Fibroblast of skin of left biceps (primary cell): ENCODE measurements around the gene CDO1.

Source experiments
- DNase-seq, 2 experiments: peaks; one replicate each; pipeline ENCODE4 v3.0.0-alpha.2; 2013; ENCODE audit warnings: low read depth in 2 of 2

CDO1 gene

DNA sequence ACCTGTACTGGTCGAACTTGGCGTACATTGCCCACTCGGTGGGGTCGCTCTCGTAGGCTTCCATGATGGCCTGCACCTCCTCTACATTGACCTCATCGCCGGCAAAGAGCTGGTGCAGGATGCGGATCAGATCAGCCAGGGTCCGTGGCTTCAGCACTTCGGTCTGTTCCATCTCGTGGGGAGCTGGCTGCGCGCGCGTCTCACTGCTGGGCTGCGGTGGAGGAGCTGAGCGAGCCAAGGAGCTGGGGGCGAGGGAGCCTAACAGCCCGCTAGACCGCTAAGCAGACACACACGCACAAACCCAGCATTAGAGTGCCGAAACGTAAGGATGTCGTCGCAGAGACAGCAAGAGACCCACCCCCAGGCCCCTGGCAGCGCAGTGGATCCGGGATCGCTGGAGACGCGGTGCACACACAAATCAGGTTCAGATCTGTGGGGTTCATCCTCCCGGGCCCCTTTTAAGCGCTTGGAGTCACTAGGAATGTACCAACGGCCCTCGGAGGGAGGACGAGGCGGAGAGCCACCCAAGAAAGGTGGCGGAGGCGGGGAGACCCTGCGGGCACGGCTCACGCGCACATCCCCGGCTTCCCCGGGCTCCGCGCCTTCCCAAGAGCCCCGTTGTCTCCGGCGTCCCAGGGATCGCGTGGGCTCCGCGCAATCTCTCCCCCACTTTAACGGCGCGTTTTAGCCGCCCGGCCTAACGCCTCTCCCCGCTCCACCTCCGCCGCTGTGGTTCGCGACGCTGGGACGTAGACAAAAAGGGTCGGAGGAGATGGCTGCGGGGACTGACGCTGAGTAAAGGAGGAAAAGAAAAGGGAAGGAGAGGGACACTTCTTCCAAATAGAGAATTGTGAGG is at the start of gene CDO1:
CDO1 (minus strand) TSS at position 434 of the 856 bp plus-strand sequence; CDS start at position 172, 262 bp downstream.
- peak; percentile 31 to 49 for DNase-seq

DNA sequence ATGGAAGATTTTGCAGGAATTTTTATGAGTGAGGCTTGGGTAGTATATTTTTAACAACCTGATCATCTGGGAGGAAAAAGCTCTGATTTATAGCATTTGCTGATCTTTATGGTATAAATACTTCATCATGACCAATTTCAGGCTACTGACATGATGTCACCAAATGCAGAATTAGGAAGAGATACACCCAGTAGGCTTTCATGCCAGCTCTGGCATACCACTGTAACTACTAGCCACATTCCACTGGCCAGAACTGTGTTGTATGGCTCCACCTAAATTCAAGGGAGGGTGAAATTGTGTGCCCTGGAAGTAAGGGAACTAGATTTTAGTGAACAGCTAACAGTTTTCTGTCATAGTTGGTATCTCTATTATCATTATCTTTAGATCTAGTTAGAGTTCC is 42.9 kb upstream of the CDO1 start:
- DNase-seq = no peak

DNA sequence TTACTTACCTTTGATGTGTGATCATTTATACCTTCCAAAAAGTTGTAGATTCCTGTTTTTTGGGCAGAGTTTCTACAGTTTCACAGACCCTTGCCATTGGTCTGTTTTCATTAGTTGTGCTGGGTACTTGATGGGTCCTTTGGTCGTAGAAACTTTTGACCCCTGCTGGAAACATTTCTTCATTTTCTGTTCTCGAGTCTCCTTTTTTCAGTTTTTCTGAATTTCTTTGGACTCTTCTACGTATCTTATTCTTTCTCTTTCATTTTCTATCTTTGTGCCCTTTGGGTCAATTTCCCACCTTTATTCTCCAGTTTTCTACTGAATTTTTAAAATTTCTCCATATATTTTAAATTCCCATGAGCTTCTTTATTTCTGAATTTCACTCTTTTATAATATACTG is 41.9 kb upstream of the CDO1 start:
- no peak for DNase-seq

GRCh38 chr5:115857626-115858349 is 41.3 kb upstream of the CDO1 start:
- no peak for DNase-seq

GRCh38 chr5:115857057-115857479 is 40.6 kb upstream of the CDO1 start:
- DNase-seq = no peak

- DNase-seq = no peak
These were observed 39.5 kb upstream of the CDO1 start for GRCh38 chr5:115855959-115856358.

GRCh38 chr5:115854139-115854538 is 37.7 kb upstream of the CDO1 start:
- DNase-seq = no peak

DNA sequence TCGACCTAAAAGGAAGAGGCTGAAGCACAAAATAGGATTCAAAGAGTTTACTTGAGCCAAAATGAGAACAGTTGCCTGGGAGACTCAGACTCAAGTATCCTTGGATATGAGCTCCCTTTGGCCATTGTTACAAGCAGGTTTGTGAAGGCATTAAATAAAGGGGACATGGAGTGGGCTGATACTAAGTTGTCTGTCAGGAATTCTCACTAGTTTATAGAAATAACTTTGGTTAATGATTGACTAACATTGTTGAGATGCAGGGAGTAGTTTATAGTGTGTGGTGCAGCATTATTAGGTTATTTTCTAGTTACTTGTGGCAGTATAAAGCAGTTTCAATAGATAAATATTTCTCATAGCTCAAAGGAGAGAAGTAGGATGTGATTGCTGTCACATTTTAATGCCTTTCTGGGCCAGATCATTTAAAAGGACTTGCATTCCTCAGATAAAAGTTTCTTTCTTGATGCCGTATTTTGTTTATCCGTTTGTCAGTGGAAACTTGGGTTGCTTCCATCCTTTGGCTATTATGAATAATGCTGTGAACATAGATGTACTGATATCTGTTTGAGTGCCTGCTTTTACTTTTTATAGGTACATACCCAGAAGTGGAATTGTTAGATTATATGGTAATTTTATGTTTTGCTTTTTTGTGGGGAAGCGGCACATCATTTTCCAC is 34.4 kb upstream of the CDO1 start:
- DNase-seq = no peak

DNA sequence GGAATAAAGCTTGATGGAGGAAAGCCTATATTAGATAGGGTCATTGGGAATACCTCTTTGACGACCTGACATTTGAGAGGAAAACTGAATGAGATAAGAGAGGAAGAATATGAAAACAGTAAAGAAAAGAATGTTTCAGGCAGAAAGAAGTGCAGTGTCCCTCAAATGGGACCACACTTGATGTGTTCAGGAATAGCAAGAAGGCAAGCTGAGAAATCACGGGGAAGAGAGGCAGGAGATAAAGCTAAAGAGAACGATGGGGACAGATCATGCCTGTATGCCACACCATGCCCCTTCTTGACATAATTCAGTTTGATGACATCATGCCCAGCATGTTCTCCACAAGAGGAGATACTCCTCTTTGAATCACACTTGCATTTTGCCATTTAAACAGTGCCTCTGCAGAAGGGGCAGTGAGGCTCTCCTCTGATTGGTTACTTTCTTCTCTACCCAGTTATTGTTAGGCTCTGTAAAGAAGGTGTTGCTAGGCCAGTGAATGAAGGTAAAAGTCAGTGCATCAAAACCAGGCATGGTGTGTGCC is 32.9 kb upstream of the CDO1 start:
- no peak for DNase-seq

- DNase-seq = no peak
These were observed 30.8 kb upstream of the CDO1 start for GRCh38 chr5:115847290-115847689.

DNA sequence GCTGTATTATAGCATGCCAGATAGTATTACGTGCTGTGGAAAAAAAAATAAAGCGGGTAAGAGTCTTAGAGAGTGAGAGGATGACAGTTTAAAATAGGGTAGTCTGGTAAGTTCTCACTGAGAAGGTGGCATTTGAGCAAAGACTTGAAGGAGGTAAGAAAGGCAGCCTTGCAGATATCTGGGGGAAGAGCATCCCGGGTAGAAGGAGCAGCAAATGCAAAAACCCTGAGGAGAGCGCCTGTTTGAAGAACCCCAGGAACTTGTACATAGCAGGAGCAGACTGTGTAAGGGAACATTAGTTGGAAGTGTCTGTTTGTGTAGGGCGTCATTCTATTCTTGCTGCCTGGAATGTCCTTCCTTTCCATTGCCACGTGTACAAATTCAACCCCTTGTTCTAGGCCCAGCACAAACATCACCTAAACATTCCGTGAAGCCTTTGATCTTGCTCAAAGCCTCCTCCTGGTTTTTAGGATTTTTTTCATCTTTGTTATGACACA is 27.9 kb upstream of the CDO1 start:
- DNase-seq = no peak

- no peak for DNase-seq
These were observed 27.1 kb upstream of the CDO1 start for GRCh38 chr5:115843444-115844130.

DNA sequence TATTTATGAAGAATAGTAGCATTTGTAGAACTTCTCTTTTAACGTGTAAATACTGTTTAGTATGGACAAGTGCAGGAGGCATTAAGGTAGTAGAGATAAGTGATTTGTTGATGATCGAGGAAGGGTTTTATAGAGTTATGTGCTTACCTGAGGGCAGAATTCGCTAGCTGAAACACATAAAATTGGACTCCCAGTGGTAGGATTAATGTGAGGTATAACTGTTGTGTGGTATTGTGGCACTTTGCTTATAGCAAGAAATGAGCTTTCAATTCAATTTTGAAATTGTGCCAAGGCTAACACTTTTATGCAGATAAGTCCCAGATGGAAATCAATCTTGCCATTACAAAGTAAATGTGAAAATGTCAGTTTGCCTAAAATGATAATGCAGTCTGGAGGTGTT is 26.5 kb upstream of the CDO1 start:
- no peak for DNase-seq

DNA sequence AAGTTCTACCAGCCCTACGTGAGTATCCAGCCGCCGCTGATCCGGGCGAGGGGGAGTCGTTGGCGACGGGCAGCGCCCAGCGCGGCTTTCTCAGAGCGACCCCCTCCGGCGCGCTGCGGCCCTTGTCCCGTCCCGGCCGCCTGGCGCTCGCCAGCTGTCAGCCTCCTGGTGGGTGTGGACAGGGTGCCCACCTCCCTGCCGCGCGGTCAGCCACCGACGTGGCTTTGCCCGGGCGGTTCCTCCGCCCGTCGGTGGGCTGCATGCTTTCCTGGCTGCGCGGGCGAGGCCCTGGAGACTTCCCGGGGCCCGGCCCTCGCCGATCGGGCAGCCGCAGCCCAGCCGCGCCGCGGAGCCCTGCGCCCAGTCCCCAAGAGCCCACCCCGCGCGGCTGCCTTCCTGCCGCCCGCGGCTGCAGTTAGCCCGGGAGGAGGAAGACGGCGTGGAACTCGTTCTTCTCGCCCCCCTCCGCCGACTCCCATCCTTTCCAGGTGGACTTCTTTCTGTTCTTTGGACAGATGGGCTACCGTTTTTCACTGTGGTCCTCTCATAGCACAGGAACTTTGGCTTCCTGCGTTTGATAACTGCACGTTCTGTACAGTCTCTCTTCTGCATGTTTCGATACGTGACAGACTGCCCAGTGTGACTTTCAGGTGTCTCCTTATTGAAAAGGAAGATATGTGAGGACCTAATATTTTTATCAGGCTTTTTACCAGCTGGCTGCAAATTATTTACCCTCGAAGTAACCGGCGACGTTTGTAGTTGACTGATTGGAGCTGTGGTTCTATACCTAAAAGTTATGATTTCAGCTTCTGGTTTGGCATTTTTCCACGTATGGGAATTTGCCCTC is 25.9 kb upstream of the CDO1 start:
- DNase-seq = no peak

- DNase-seq = peak; percentile 77 to 78
These were observed 25.1 kb upstream of the CDO1 start, which contains the start of the genes AP3S1 and ATG12 for GRCh38 chr5:115841382-115842088. AP3S1 (plus strand) TSS chr5:115841935; CDS start chr5:115842038, 103 bp downstream. ATG12 (minus strand) TSS chr5:115841565; CDS start chr5:115841552, 13 bp downstream.

GRCh38 chr5:115840873-115841272 is 24.4 kb upstream of the CDO1 start:
- no peak for DNase-seq

GRCh38 chr5:115838885-115839518 is 22.5 kb upstream of the CDO1 start:
- DNase-seq = no peak

- no peak for DNase-seq
These were observed 19.0 kb upstream of the CDO1 start for GRCh38 chr5:115835481-115835880.

- no peak for DNase-seq
These were observed 14.8 kb upstream of the CDO1 start for GRCh38 chr5:115831163-115831768.
